ENCODE results near the gene EXO1. TPM values are rescaled to one million over a fixed set of nuclear protein-coding genes. Genes with fewer than 3 reads are reported as not detected.

EXO1 gene
- total RNA-seq, 1 experiment from 2014 or later: 32.9 TPM

DNA sequence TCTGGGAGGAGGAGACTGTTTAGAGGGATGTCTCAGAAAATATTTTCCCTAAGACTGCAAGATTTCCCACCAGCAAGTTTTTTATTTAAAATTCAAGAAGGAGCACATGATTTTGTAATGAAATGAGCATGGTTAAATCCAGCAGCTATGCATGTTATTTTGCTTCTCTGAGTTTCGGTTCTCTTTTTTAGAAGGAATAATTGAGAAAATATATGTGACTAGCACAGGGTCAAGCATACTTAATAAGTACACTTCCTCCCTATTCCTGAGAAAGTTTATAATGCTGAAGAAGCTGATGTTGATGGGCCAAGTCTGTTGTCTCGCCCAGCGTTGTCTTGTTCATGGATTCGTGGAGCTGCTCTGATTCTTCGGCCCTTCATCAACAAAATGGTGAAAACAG is 51.2 kb downstream of the EXO1 start:
- ChIA-PET POLR2A (no interaction called here), CTCF (interaction anchor here (1.4 kb wide), 1 partner anchor 99 kb away, joined by 10 read pairs; the partner anchor contains the start of gene MAP1LC3C)
- no TSS peak for BruUV-seq (replicated peaks)

More for the DNA sequence above, 51.2 kb downstream of the EXO1 start:
- Histone ChIP-seq H3K9me3 (ENCODE audit: control insufficient read depth in 1 of 2, insufficient read depth in 1 of 2, low read depth in 1 of 2, low read length in 2 of 2) (no peaks in the 10 kb centered on the region), H3K9ac (ENCODE audit: low read length) (no peak overlapping the region), H3K4me2 (ENCODE audit: low read length) (no peak overlapping the region), H3K36me3 (ENCODE audit: control insufficient read depth in 1 of 2, insufficient read depth in 2 of 2, low read length in 2 of 2) (0 out of 4 replicates have a peak, but pooled peaks cover 0 to 12% of the 10 kb centered on the region in 2 experiments), H3K9me2 (ENCODE audit: insufficient read depth) (no peaks in the 10 kb centered on the region), H3K4me1 (ENCODE audit: control insufficient read depth in 1 of 2, insufficient read depth in 2 of 2, low read length in 2 of 2) (no peaks in the 10 kb centered on the region), H3K27me3 (ENCODE audit: insufficient read depth, low read length) (no peaks in the 10 kb centered on the region), H3K79me2 (ENCODE audit: insufficient read depth, low read length) (no peaks in the 10 kb centered on the region), H4K20me1 (ENCODE audit: insufficient read depth) (no peaks in the 10 kb centered on the region), H3K27ac (ENCODE audit: low read depth, low read length) (no peak overlapping the region), H2AFZ (ENCODE audit: low read depth, low read length, poor library complexity, severe bottlenecking) (no peak overlapping the region), H3K4me3 (replicated peaks in 1 of 2; ENCODE audit: low read depth in 1 of 2, low read length in 2 of 2) (no peak overlapping the region)
- RAD21 ChIA-PET (ENCODE audit: low non-redundant PET in 1 of 2, low total read pairs in 2 of 2, uncharacterized antibody in 2 of 2, unreplicated experiment in 2 of 2): no interaction called here
- no peak for DNase-seq (ENCODE audit: low read depth, low spot score)
- ATAC-seq: no peak
- intact Hi-C loops (cut with micrococcal nuclease): loop anchor here (10.0 kb wide), 1 partner anchor 1426 kb away; no protein-coding TSS in a partner anchor
- no peak for TF ChIP-seq EZH2 (IDR thresholded peaks at IDR 0.05)
- TF ChIP-seq, protein P1, sequence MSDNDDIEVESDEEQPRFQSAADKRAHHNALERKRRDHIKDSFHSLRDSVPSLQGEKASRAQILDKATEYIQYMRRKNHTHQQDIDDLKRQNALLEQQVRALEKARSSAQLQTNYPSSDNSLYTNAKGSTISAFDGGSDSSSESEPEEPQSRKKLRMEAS (IDR thresholded peaks at IDR 0.05): no peak
- no peak for TF ChIP-seq REST (IDR thresholded peaks at IDR 0.05; ENCODE audit: low read depth)
- TF ChIP-seq RAD21 (IDR thresholded peaks at IDR 0.05; ENCODE audit: low read depth): no peak
- no peak for TF ChIP-seq POLR2A (IDR thresholded peaks at IDR 0.05; ENCODE audit: borderline replicate concordance, extremely low read depth, insufficient read depth, insufficient read length)
- no peak for TF ChIP-seq POLR2AphosphoS5 (IDR thresholded peaks at IDR 0.05; ENCODE audit: low read depth, low read length)
- TF ChIP-seq ATF3 (IDR thresholded peaks at IDR 0.05): no peak
- no peak for TF ChIP-seq ZFX (IDR thresholded peaks at IDR 0.05)
- no peak for TF ChIP-seq CEBPB (IDR thresholded peaks at IDR 0.05; ENCODE audit: low read depth)
- TF ChIP-seq EGR1 (IDR thresholded peaks at IDR 0.05; ENCODE audit: low read depth): no peak

Data from HCT116 (cell line).